ENCODE results near the gene PBRM1. TPM values are rescaled to one million over a fixed set of nuclear protein-coding genes. Genes with fewer than 3 reads are reported as not detected.
A peak's percentile ranks its signal among the peaks of the same experiment; 100 is the strongest.

PBRM1 gene
- total RNA-seq, 4 donors from 2014 or later = 22.5 to 152 (median 56.6) TPM

DNA sequence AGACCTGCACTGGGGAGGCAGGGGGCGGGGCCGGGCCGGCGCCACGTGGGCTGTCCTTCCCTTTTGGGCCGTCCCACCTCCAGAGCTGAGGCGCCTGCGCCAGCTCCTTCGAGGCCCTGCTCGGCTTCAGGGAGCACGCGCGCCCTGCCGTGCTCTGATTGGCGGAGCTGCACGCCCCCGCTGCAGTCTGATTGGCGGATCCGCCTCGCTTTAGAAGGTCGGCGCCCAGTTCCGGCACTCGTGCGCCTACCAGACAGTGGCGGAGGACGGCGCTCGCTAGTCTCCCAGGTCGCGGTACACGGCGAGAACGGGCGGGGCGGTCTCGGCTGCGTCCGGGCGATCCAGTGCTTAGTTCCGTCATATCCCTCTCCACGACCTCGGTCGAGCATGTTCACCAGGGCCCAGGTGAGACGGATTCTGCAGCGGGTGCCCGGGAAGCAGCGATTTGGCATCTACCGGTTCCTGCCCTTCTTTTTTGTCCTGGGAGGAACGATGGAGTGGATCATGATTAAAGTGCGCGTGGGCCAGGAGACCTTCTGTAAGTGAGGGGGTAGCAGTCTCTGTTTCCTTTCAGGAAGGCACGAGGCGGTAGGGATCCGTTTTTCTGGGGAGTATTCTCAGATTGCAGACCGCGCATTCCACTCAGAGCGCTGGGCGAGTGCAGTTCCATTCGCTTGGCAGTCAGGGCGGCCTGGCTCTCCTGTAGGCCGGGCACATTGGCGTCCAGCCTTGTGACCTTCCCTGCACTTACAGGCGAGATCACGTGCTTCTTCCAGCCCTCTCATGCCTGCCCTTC, 149.1 kb downstream of the PBRM1 start, which contains the start of gene UQCC5:
Gene UQCC5, plus strand, starts transcription at position 237 of the 796 bp plus-strand sequence. Its CDS starts 151 bp downstream, at position 388.
- peak; percentile 99 to 100 for TF ChIP-seq POLR2A (IDR thresholded peaks at IDR 0.05)
- TF ChIP-seq, protein P1, sequence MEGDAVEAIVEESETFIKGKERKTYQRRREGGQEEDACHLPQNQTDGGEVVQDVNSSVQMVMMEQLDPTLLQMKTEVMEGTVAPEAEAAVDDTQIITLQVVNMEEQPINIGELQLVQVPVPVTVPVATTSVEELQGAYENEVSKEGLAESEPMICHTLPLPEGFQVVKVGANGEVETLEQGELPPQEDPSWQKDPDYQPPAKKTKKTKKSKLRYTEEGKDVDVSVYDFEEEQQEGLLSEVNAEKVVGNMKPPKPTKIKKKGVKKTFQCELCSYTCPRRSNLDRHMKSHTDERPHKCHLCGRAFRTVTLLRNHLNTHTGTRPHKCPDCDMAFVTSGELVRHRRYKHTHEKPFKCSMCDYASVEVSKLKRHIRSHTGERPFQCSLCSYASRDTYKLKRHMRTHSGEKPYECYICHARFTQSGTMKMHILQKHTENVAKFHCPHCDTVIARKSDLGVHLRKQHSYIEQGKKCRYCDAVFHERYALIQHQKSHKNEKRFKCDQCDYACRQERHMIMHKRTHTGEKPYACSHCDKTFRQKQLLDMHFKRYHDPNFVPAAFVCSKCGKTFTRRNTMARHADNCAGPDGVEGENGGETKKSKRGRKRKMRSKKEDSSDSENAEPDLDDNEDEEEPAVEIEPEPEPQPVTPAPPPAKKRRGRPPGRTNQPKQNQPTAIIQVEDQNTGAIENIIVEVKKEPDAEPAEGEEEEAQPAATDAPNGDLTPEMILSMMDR (IDR thresholded peaks at IDR 0.05) = peak in 3 of 4 experiments; percentile 5 to 36 (median 32)
- peaks cover 0 to 10% of the 10 kb centered on the region in 2 donors for H3K4me1 ChIP-seq
- no peaks in the 10 kb centered on the region for H3K27me3 ChIP-seq
- no peaks in the 10 kb centered on the region for H3K36me3 ChIP-seq
- intact Hi-C loops (cut with DNase I; ENCODE audit: low total_unique reads) = no loop called here
- peak; percentile 96 to 98 for DNase-seq
- H3K27ac ChIP-seq = peak within 1 kb of the TSS; percentile 62 to 79
- peak within 1 kb of the TSS; percentile 55 to 61 for H3K4me3 ChIP-seq
- no peaks in the 10 kb centered on the region for H3K9me3 ChIP-seq

DNA sequence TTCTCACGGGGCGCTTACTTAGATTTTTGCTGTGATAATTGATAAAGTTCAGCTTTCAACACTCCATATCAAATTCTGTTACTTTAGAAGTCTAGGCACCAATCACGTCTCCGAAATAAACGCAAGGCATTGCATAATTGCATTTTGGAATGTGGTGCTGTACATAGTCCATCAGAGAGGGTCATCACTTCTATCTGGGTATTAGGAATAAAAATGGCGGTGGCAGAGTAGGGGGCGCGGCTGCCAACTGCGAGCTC, 149.7 kb downstream of the PBRM1 start:
- Histone ChIP-seq H3K27me3 (no peaks in the 10 kb centered on the region), H3K36me3 (no peaks in the 10 kb centered on the region), H3K4me3 (peak overlapping the region; percentile 4 to 55), H3K4me1 (peaks cover 0 to 10% of the 10 kb centered on the region in 2 donors), H3K9me3 (no peaks in the 10 kb centered on the region), H3K27ac (peak overlapping the region in 1 of 2 donors; percentile 40)
- TF ChIP-seq, protein P1 (IDR thresholded peaks at IDR 0.05) = no peak
- TF ChIP-seq POLR2A (IDR thresholded peaks at IDR 0.05) = no peak
- no peak for DNase-seq
- intact Hi-C loops (cut with DNase I; ENCODE audit: low total_unique reads) = no loop called here

DNA sequence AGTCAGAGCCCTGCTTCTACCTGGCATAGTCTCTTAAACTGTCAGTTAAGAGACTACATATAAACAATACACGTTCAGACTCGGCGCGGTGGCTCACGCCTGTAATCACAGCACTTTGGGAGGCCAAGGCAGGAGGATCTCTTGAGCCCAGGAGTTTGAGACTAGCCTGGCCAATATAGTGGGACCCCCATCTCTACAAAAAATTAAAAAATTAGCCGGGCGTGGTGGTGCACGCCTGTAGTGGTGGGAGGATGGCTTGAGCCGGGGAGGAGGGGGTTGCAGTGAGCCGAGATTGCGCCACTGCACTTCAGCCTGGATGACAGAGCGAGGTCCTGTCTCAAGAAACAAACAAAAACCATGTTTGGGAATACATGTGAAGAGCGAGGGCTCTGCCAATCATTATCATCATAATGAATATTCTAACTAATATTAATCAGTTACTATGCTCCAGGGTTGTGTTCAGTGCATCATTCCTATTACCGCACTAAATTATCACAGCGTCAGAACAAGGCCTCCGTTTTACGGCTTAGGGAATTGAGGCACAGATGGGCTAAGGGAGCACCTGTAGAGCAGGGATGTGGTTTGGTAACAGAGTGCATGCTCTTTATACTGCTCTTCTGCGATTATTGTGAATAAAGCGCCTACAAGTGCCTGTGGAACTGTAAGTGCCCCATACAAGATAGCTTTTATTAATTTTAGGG, 150.2 kb downstream of the PBRM1 start:
- peak overlapping the region in 1 of 2 donors; percentile 40 for H3K27ac ChIP-seq
- DNase-seq = peak in 1 of 2 donors; percentile 15
- H3K27me3 ChIP-seq = no peaks in the 10 kb centered on the region
- intact Hi-C loops (cut with DNase I; ENCODE audit: low total_unique reads) = no loop called here
- no peaks in the 10 kb centered on the region for H3K36me3 ChIP-seq
- TF ChIP-seq, protein P1 (IDR thresholded peaks at IDR 0.05) = no peak
- no peak for TF ChIP-seq POLR2A (IDR thresholded peaks at IDR 0.05)
- H3K9me3 ChIP-seq = no peaks in the 10 kb centered on the region
- peak overlapping the region in 1 of 2 donors; percentile 4 for H3K4me3 ChIP-seq
- peaks cover 0 to 10% of the 10 kb centered on the region in 2 donors for H3K4me1 ChIP-seq

DNA sequence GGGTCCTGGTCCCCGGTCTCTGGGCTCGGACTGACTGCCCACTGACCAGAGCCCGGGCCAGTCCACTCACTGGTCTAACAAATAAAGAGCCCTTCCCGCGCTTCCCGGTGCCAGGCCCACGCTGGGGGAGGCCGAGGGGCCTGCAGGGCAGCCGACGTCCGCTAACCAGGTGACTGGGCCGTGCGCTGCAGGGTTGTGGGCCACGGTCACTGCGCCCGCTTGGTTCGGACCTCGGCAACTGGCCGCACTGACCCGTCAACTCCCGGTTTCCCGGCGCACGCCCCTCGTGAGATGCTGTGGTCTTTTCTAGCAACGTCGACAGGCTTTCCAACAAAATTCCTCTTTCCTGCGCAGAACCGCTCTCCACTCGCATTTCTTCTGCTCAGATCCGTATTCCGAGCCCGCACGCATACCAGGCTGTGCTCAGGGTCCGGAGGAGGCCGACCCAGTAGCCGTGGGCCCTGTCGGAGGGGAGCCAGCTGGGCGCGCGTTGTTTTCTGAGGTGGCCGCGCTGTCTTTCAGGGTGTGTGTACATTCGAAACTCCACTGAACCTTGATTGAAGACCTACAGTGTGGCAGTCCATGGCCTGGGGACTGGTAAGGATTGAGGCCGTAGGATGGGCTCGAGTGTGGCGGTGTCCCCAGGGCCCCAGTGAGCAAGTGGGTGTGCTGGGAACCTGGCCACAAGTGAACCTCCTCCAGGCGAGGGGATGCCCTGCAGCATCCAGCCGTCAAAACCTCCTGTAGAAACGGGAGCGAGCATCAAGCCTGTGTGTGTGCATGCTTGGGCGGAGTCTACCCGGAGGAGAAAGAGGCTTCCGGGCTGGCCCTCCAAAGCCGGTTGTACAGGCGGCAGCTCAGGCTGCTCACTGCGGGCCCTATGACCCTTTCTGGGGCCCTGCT, 151.2 kb downstream of the PBRM1 start:
- intact Hi-C loops (cut with DNase I; ENCODE audit: low total_unique reads) = no loop called here
- Histone ChIP-seq H3K27ac (peak overlapping the region; percentile 80 to 93), H3K4me1 (peaks cover 0 to 10% of the 10 kb centered on the region in 2 donors), H3K36me3 (no peaks in the 10 kb centered on the region), H3K4me3 (peak overlapping the region; percentile 46 to 61), H3K27me3 (no peaks in the 10 kb centered on the region), H3K9me3 (no peaks in the 10 kb centered on the region)
- TF ChIP-seq, protein P1 (IDR thresholded peaks at IDR 0.05) = no peak
- no peak for TF ChIP-seq POLR2A (IDR thresholded peaks at IDR 0.05)
- DNase-seq = peak; percentile 21 to 40
